Neural cell (in vitro differentiated cells): ENCODE results near the gene C19orf73. TPM values are rescaled to one million over a fixed set of nuclear protein-coding genes. Genes with fewer than 3 reads are reported as not detected.
A peak's percentile ranks its signal among the peaks of the same experiment; 100 is the strongest.

Source experiments
- H2AFZ ChIP-seq: fragments of 200-600, 300-800 bp; sonication (generic), shearing (Covaris generic); 2 replicates; pipeline ENCODE4 v1.6.0; 2014; ENCODE audit warnings: low read depth, mild to moderate bottlenecking, antibody characterized with exemption, low read length, moderate library complexity
- H3F3A ChIP-seq: fragments of 200-600 bp; shearing (Covaris generic); 2 replicates; pipeline ENCODE4 v1.6.1; 2016; ENCODE audit warnings: mild to moderate bottlenecking, moderate library complexity, mixed read lengths, antibody characterized with exemption, low read length; ENCODE audit not compliant: insufficient read depth, poor library complexity, severe bottlenecking
- H3K27ac ChIP-seq: fragments of 200-600, 300-800 bp; sonication (generic), shearing (Covaris generic); 2 replicates; pipeline ENCODE4 v1.5.1; 2014; ENCODE audit warnings: mild to moderate bottlenecking, low read length, moderate library complexity
- H3K27me3 ChIP-seq: fragments of 300-800, 200-600 bp; sonication (generic), shearing (Covaris generic); 2 replicates; pipeline ENCODE4 v1.6.0; 2014; ENCODE audit warnings: mild to moderate bottlenecking, low read depth, low read length, moderate library complexity; ENCODE audit not compliant: insufficient read depth
- H3K36me3 ChIP-seq: fragments of 300-800, 200-600 bp; sonication (generic), shearing (Covaris generic); 2 replicates; pipeline ENCODE4 v1.5.1; 2014; ENCODE audit warnings: mild to moderate bottlenecking, antibody characterized with exemption, low read length, moderate library complexity; ENCODE audit not compliant: insufficient read depth
- H3K4me2 ChIP-seq: fragments of 300-800, 200-600 bp; sonication (generic), shearing (Covaris generic); 2 replicates; pipeline ENCODE4 v1.6.0; 2014; ENCODE audit warnings: mild to moderate bottlenecking, low read length
- H3K4me3 ChIP-seq: fragments of 300-800, 200-600 bp; sonication (generic), shearing (Covaris generic); 2 replicates; pipeline ENCODE4 v1.5.1; 2014; ENCODE audit warnings: mild to moderate bottlenecking, low read length, moderate library complexity
- H3K79me2 ChIP-seq: fragments of 200-600 bp; shearing (Covaris generic); replicated peaks from 2 replicates; pipeline ENCODE4 v1.6.0; 2014; ENCODE audit warnings: mild to moderate bottlenecking, low read length, moderate library complexity; ENCODE audit not compliant: insufficient read depth
- H3K9ac ChIP-seq: fragments of 300-800, 200-600 bp; sonication (generic), shearing (Covaris generic); 2 replicates; pipeline ENCODE4 v1.6.1; 2016; ENCODE audit warnings: mild to moderate bottlenecking, low read length, mixed read lengths
- H3K9me2 ChIP-seq: fragments of 200-600 bp; shearing (Covaris generic); 2 replicates; pipeline ENCODE4 v1.6.1; 2016; ENCODE audit warnings: mild to moderate bottlenecking, low read length, mixed read lengths; ENCODE audit not compliant: insufficient read depth
- H3K9me3 ChIP-seq: fragments of 200-600, 300-800 bp; sonication (generic), shearing (Covaris generic); 2 replicates; pipeline ENCODE4 v1.6.1; 2016; ENCODE audit warnings: mild to moderate bottlenecking, mixed run types, low read length, moderate library complexity, mixed read lengths
- H4K20me1 ChIP-seq: fragments of 200-600 bp; shearing (Covaris generic); 2 replicates; pipeline ENCODE4 v1.6.1; 2016; ENCODE audit warnings: mild to moderate bottlenecking, mixed run types; ENCODE audit not compliant: insufficient read depth
- EP300 ChIP-seq: fragments of 450-650 bp; conservative IDR thresholded peaks from 2 replicates; pipeline ENCODE4 v1.6.1; 2014; ENCODE audit warnings: antibody characterized with exemption, mild to moderate bottlenecking, moderate library complexity; ENCODE audit not compliant: poor library complexity, severe bottlenecking
- EZH2 ChIP-seq: fragments of 200-600, 300-800 bp; shearing (Covaris generic), sonication (generic); IDR thresholded peaks from 2 replicates; pipeline ENCODE4 v1.6.1; 2014; ENCODE audit warnings: antibody characterized with exemption, low read length, borderline replicate concordance, mild to moderate bottlenecking; ENCODE audit not compliant: insufficient read depth, poor library complexity, severe bottlenecking
- MXI1 ChIP-seq: fragments of 450-650 bp; conservative IDR thresholded peaks from 2 replicates; pipeline ENCODE4 v1.6.1; 2014; ENCODE audit warnings: antibody characterized with exemption, mild to moderate bottlenecking; ENCODE audit not compliant: poor library complexity, severe bottlenecking
- POLR2AphosphoS5 ChIP-seq: IDR thresholded peaks from 2 replicates; pipeline ENCODE4 v1.6.1; 2012
- RAD21 ChIP-seq: fragments of 450-650 bp; conservative IDR thresholded peaks from 2 replicates; pipeline ENCODE4 v1.6.1; 2014; ENCODE audit warnings: antibody characterized with exemption, mild to moderate bottlenecking, moderate library complexity
- SMC3 ChIP-seq: fragments of 450-650 bp; conservative IDR thresholded peaks from 2 replicates; pipeline ENCODE4 v1.6.1; 2014; ENCODE audit warnings: antibody characterized with exemption, mild to moderate bottlenecking, moderate library complexity; ENCODE audit not compliant: poor library complexity
- TAF1 ChIP-seq: IDR thresholded peaks from 2 replicates; pipeline ENCODE4 v1.6.1; 2012; ENCODE audit warnings: low read depth
- polyA minus RNA-seq: library from RNA; depleted of rRNA, polyadenylated mRNA; stranded (reverse); fragments of >200 nt; gene quantifications from 2 replicates; pipeline ENCODE4 v1.2.3, GENCODE V29; 2014
- polyA plus RNA-seq: library from polyadenylated mRNA; depleted of rRNA; stranded (reverse); fragments of >200 nt; gene quantifications from 2 replicates; pipeline ENCODE4 v1.2.3, GENCODE V29; 2014
- TF ChIP-seq, protein P1 (sequence below): IDR thresholded peaks from 2 replicates; pipeline ENCODE4 v1.6.1; 2012; ENCODE audit warnings: borderline replicate concordance
- TF ChIP-seq, protein P2 (sequence below): fragments of 450-650 bp; IDR thresholded peaks from 2 replicates; pipeline ENCODE4 v1.5.1; 2014; ENCODE audit warnings: antibody characterized with exemption, mild to moderate bottlenecking, moderate library complexity; ENCODE audit not compliant: poor library complexity, severe bottlenecking

C19orf73 gene, protein sequence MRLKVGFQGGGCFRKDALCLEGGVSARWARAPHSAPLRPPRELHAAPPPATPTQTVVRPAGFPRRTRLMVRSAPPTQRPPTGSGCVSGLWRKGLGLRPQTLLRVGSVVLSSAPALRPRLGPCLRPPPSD
- 5.7 and 8.4 TPM in 2 replicates for polyA plus RNA-seq
- 7.4 and 9.3 TPM in 2 replicates for polyA minus RNA-seq

DNA sequence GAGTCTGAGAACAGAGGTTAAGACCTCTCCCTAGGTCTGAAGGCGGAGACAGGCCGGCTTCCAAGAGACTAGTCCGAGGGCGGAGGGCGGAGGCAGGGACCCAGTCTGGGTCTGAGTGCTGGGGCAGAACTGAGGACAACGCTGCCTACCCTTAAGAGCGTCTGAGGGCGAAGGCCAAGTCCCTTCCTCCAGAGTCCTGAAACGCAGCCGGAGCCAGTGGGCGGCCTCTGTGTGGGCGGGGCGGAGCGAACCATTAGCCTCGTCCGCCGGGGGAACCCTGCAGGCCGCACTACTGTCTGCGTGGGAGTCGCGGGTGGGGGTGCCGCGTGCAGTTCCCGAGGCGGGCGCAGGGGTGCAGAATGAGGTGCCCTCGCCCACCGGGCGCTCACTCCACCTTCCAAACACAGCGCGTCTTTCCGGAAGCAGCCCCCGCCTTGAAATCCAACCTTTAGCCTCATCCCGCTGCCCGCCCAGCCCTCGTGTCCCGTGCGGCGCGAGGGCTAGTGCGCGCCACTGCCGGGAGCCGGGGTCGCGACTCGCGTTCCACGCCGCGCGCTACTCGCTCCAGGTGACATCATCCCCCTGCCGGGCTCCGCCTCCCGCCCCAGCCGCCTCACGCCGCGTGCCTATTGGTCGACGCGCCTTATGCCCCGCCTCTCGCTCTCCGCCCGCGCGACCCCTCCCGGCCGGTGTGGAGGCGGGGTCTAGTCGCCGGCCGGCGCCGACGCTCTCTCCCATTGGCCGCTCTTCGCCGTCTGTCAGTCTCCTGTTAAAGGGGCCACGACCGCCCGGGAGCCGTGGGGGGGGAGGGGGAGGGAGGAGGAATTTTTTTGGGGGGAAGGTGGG is at the start of gene C19orf73:
Gene C19orf73 (minus strand): TSS at position 579 of the 846 bp plus-strand sequence. CDS start 121 bp downstream, at position 458.
- H3K9ac ChIP-seq: peak within 1 kb of the TSS; percentile 94

DNA sequence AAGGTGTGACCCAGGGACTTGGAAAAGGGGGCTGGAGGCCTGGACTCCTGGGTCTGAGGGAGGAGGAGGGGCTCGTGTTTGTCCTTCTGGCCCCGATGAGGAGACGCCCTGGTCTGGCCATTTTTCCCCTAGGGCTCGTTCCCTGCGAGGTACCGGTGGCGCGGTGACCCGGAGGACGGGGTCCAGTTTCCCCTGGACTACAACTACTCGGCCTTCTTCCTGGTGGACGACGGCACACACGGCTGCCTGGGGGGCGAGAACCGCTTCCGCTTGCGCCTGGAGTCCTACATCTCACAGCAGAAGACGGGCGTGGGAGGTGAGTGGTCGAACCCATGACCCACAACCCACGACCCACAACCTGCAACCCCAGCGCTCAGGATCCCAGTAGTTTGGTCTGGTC is 49.5 kb upstream of the C19orf73 start:
- Histone ChIP-seq H4K20me1 (no peaks in the 10 kb centered on the region), H3K9me2 (no peaks in the 10 kb centered on the region), H3K36me3 (no peaks in the 10 kb centered on the region), H3K9me3 (no peaks in the 10 kb centered on the region), H3K27me3 (no peaks in the 10 kb centered on the region), H3K4me3 (no peak overlapping the region), H3K4me2 (no peak overlapping the region), H3K79me2 (no peaks in the 10 kb centered on the region), H3K9ac (no peak overlapping the region), H3K27ac (no peak overlapping the region), H3F3A (no peaks in the 10 kb centered on the region), H2AFZ (no peak overlapping the region)
- no peak for TF ChIP-seq EP300
- no peak for TF ChIP-seq SMC3
- TF ChIP-seq, protein P1, sequence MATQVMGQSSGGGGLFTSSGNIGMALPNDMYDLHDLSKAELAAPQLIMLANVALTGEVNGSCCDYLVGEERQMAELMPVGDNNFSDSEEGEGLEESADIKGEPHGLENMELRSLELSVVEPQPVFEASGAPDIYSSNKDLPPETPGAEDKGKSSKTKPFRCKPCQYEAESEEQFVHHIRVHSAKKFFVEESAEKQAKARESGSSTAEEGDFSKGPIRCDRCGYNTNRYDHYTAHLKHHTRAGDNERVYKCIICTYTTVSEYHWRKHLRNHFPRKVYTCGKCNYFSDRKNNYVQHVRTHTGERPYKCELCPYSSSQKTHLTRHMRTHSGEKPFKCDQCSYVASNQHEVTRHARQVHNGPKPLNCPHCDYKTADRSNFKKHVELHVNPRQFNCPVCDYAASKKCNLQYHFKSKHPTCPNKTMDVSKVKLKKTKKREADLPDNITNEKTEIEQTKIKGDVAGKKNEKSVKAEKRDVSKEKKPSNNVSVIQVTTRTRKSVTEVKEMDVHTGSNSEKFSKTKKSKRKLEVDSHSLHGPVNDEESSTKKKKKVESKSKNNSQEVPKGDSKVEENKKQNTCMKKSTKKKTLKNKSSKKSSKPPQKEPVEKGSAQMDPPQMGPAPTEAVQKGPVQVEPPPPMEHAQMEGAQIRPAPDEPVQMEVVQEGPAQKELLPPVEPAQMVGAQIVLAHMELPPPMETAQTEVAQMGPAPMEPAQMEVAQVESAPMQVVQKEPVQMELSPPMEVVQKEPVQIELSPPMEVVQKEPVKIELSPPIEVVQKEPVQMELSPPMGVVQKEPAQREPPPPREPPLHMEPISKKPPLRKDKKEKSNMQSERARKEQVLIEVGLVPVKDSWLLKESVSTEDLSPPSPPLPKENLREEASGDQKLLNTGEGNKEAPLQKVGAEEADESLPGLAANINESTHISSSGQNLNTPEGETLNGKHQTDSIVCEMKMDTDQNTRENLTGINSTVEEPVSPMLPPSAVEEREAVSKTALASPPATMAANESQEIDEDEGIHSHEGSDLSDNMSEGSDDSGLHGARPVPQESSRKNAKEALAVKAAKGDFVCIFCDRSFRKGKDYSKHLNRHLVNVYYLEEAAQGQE: no peak
- no peak for TF ChIP-seq EZH2
- no peak for TF ChIP-seq POLR2AphosphoS5
- no peak for TF ChIP-seq MXI1
- no peak for TF ChIP-seq TAF1

More for the DNA sequence above, at the start of gene C19orf73:
- Histone ChIP-seq H2AFZ (peak within 1 kb of the TSS; percentile 69), H3K27me3 (peaks cover 15% of the 10 kb centered on the region), H3K36me3 (no peaks in the 10 kb centered on the region), H3K27ac (peak within 1 kb of the TSS; percentile 87), H3K9me2 (no peaks in the 10 kb centered on the region), H3K4me2 (peak within 1 kb of the TSS; percentile 91), H3K4me3 (peak within 1 kb of the TSS; percentile 98), H3K9me3 (no peaks in the 10 kb centered on the region), H3F3A (no peaks in the 10 kb centered on the region), H4K20me1 (no peaks in the 10 kb centered on the region), H3K79me2 (no peaks in the 10 kb centered on the region)
- no peak for TF ChIP-seq EZH2
- TF ChIP-seq, protein P1: peak; percentile 76
- peak; percentile 45 for TF ChIP-seq RAD21
- peak; percentile 85 for TF ChIP-seq POLR2AphosphoS5
- peak; percentile 73 for TF ChIP-seq EP300
- peak; percentile 70 for TF ChIP-seq TAF1
- TF ChIP-seq, protein P2, sequence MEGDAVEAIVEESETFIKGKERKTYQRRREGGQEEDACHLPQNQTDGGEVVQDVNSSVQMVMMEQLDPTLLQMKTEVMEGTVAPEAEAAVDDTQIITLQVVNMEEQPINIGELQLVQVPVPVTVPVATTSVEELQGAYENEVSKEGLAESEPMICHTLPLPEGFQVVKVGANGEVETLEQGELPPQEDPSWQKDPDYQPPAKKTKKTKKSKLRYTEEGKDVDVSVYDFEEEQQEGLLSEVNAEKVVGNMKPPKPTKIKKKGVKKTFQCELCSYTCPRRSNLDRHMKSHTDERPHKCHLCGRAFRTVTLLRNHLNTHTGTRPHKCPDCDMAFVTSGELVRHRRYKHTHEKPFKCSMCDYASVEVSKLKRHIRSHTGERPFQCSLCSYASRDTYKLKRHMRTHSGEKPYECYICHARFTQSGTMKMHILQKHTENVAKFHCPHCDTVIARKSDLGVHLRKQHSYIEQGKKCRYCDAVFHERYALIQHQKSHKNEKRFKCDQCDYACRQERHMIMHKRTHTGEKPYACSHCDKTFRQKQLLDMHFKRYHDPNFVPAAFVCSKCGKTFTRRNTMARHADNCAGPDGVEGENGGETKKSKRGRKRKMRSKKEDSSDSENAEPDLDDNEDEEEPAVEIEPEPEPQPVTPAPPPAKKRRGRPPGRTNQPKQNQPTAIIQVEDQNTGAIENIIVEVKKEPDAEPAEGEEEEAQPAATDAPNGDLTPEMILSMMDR: peak; percentile 72
- TF ChIP-seq SMC3: peak; percentile 53
- TF ChIP-seq MXI1: peak; percentile 91
